Heart right ventricle (tissue), 16 donors: Measurements from ENCODE around the gene PIKFYVE. TPM values are rescaled to one million over a fixed set of nuclear protein-coding genes. Genes with fewer than 3 reads are reported as not detected.

Experiments used
- ATAC-seq, 8 donors: fragments of 200-7000 bp; cut with Tn5 transposase; one replicate each; pipeline ENCODE4 v1.9.1; 2020; ENCODE audit warnings: mild to moderate bottlenecking in 8 of 8, moderate library complexity in 8 of 8, moderate number of reproducible peaks in 1 of 8
- DNase-seq, 2 donors: peaks; one replicate each; pipeline ENCODE4 v3.0.0-alpha.2; 2020
- H3K27ac ChIP-seq, 10 donors: fragments of 200-600 bp; sonication (generic) in 2 of 10; one replicate each; pipeline versions ENCODE4 v1.5.0 to v1.8.0; 2020 to 2022; ENCODE audit warnings: mild to moderate bottlenecking in 3 of 10
- H3K27me3 ChIP-seq, 7 donors: fragments of 200-600 bp; one replicate each; pipeline ENCODE4 v1.8.0; 2021 to 2022; ENCODE audit warnings: mild to moderate bottlenecking in 2 of 7
- H3K36me3 ChIP-seq, 9 donors: fragments of 200-600 bp; sonication (generic) in 1 of 9; one replicate each; pipeline versions ENCODE4 v1.5.0 to v1.8.0; 2020 to 2022; ENCODE audit warnings: mild to moderate bottlenecking in 2 of 9
- H3K4me1 ChIP-seq, 9 donors: fragments of 200-600 bp; sonication (generic) in 1 of 9; one replicate each; pipeline versions ENCODE4 v1.5.0 to v1.8.0; 2020 to 2022; ENCODE audit warnings: mild to moderate bottlenecking in 4 of 9
- H3K4me3 ChIP-seq, 10 donors: fragments of 200-600 bp; sonication (generic) in 2 of 10; one replicate each; pipeline versions ENCODE4 v1.5.0 to v1.8.0; 2020 to 2022; ENCODE audit warnings: mild to moderate bottlenecking in 7 of 10, moderate library complexity in 2 of 10
- H3K9me3 ChIP-seq, 11 donors: fragments of 200-600 bp in 10 of 11; sonication (generic) in 2 of 11; one replicate each; pipeline versions ENCODE4 v1.5.0 to v1.8.0; 2013 to 2022; ENCODE audit warnings: mild to moderate bottlenecking in 2 of 11, control low read depth in 1 of 11, moderate library complexity in 1 of 11
- CTCF ChIP-seq, 9 donors: fragments of 200-600 bp; sonication (generic) in 2 of 9; IDR thresholded peaks; one replicate each; pipeline versions ENCODE4 v1.5.0 to v1.8.0; 2021 to 2022; ENCODE audit warnings: antibody characterized with exemption in 9 of 9, mild to moderate bottlenecking in 5 of 9, moderate library complexity in 1 of 9
- WGBS, 2 donors: extraction: QIAGEN DNeasy Blood & Tissue Kit; methylation state at CpG; one replicate each; pipeline ENCODE4 v1.1.7; 2013; ENCODE audit warnings: inconsistent platforms in 1 of 2; 5-methylcytosine and 5-hydroxymethylcytosine counted together
- intact Hi-C, 10 donors: fragments of 100-400 bp; cut with DNase I; formaldehyde crosslinking; loops; one replicate each; pipeline versions ENCODE4 v1.11.1 to v1.14.2; 2022
- polyA plus RNA-seq, 2 donors: library from polyadenylated mRNA; stranded (reverse); fragments of 200-250 nt; gene quantifications; one replicate each; pipeline ENCODE4 v1.2.3, GENCODE V29; 2013
- total RNA-seq, 10 donors: library from RNA; stranded (reverse); fragmentation: NEBNext Ultra II Directional in 3 of 10; extraction: Animal tissue kit (Norgen Biotek cat#: 25700) in 3 of 10; gene quantifications; one replicate each; pipeline versions ENCODE4 v1.2.1 to v1.2.4, GENCODE V29; 2021 to 2023
- donor health status: Arrhythmogenic right ventricular cardiomyopathy.
- donor health status: ischemic (EF 13 %, LVEDD 7.1; RV severe dilation, severe dysfunction).
- donor health status: healthy with polysubstance abuse.
- donor health status: DM: no; HTN: yes; CAD: no.
- donor health status: DM: no; HTN: no; CAD: no.
- donor health status: ischemic (EF 25% LVEDD 6.9; RV normal size, moderate dysfunction).
- donor health status: ischemic (EF 25% LVEDD 5.7; RV mildly dilated, moderate dysfunction).
- donor health status: healthy.
- donor health status: DM: yes; HTN: yes; CAD: no.
- donor health status: Ischemic cardiomyopathy.
- donor health status: ischemic (EF 35%, LVEDD 5.7; RV mildly dilated, moderate dysfunction).
- donor health status: nonischemic (EF 11% LVEDD 7.7; RV severe dilation, severe dysfunction).
- donor health status: DM: yes; HTN: yes; CAD: no.
- donor health status: PGD.
- donor health status: ischemic (EF 29% LVEDD 5.4; RV normal size, mild dysfunction).
- donor health status: nonischemic (EF 23%, LVEDD 6.1; RV moderate dilation, normal function).

PIKFYVE gene
- total and polyA plus RNA-seq, 12 donors, result 2.6 to 24.8 (median 17.7) TPM

GRCh38 chr2:208279236-208279635 lies 13.2 kb downstream of the PIKFYVE start:
- Histone ChIP-seq H3K27me3 (no peaks in the 10 kb centered on the region), H3K36me3 (peaks cover 0 to 100% (median 48%) of the 10 kb centered on the region in 9 donors), H3K4me3 (no peak overlapping the region), H3K27ac (no peak overlapping the region), H3K9me3 (peaks cover 0 to 3% (median 0%) of the 10 kb centered on the region in 11 donors), H3K4me1 (peaks cover 0 to 9% (median 0%) of the 10 kb centered on the region in 9 donors)
- TF ChIP-seq CTCF (IDR thresholded peaks at IDR 0.05), result no peak
- WGBS, 2 donors, result 95 to 98% methylated on average over 2 of the region's 2 CpGs
- DNase-seq, result no peak
- intact Hi-C loops, result no loop called here
- no peak for ATAC-seq

- Histone ChIP-seq H3K4me1 (peaks cover 0 to 11% (median under 1%) of the 10 kb centered on the region in 9 donors), H3K27ac (no peak overlapping the region), H3K27me3 (no peaks in the 10 kb centered on the region), H3K9me3 (peaks cover 0 to 3% (median 0%) of the 10 kb centered on the region in 11 donors), H3K4me3 (no peak overlapping the region), H3K36me3 (peaks cover 0 to 100% (median 50%) of the 10 kb centered on the region in 9 donors)
- DNase-seq (no peak), ATAC-seq (no peak)
- intact Hi-C loops, result no loop called here
- TF ChIP-seq CTCF (IDR thresholded peaks at IDR 0.05), result no peak
- 91 to 94% methylated on average over 2 of the region's 2 CpGs for WGBS, 2 donors
Observed at GRCh38 chr2:208280234-208280633, 14.2 kb downstream of the PIKFYVE start.

- H3K27me3 ChIP-seq, result no peaks in the 10 kb centered on the region
- peaks cover 0 to 99% (median 50%) of the 10 kb centered on the region in 9 donors for H3K36me3 ChIP-seq
- H3K4me1 ChIP-seq, result peaks cover 0 to 18% (median 7%) of the 10 kb centered on the region in 9 donors
- H3K4me3 ChIP-seq, result no peak overlapping the region
- DNase-seq, result no peak
- intact Hi-C loops, result no loop called here
- H3K27ac ChIP-seq, result no peak overlapping the region
- WGBS, 2 donors, result 89 to 92% methylated on average over 3 of the region's 3 CpGs
- no peak for ATAC-seq
- H3K9me3 ChIP-seq, result peaks cover 0 to 3% (median 0%) of the 10 kb centered on the region in 11 donors
- TF ChIP-seq CTCF (IDR thresholded peaks at IDR 0.05), result no peak
Observed at GRCh38 chr2:208280933-208281332, 14.9 kb downstream of the PIKFYVE start.

GRCh38 chr2:208285853-208286252 lies 19.8 kb downstream of the PIKFYVE start:
- Histone ChIP-seq H3K36me3 (peaks cover 0 to 99% (median 36%) of the 10 kb centered on the region in 9 donors), H3K27ac (peak overlapping the region in 1 of 10 donors; percentile 9), H3K4me1 (peaks cover 0 to 21% (median 9%) of the 10 kb centered on the region in 9 donors), H3K27me3 (no peaks in the 10 kb centered on the region), H3K9me3 (peaks cover 0 to 9% (median 0%) of the 10 kb centered on the region in 11 donors), H3K4me3 (no peak overlapping the region)
- TF ChIP-seq CTCF (IDR thresholded peaks at IDR 0.05), result no peak
- no peak for DNase-seq
- 54 to 61% methylated on average over 4 of the region's 4 CpGs for WGBS, 2 donors
- intact Hi-C loops, result no loop called here
- no peak for ATAC-seq
